ACHN (cell line): Measurements from ENCODE around the gene DCAF7.

Source experiments
- DNase-seq: peaks from one replicate; pipeline ENCODE4 v3.0.0-alpha.2; 2015
- in situ Hi-C: cut with HindIII; loops from 2 replicates; pipeline ENCODE4 v1.10.0; 2017; ENCODE audit warnings: low sequenced_read_pairs, low pct_ligation_motif_present, low pct_unique_long_range_greater_than_20kb

The DCAF7 gene

DNA sequence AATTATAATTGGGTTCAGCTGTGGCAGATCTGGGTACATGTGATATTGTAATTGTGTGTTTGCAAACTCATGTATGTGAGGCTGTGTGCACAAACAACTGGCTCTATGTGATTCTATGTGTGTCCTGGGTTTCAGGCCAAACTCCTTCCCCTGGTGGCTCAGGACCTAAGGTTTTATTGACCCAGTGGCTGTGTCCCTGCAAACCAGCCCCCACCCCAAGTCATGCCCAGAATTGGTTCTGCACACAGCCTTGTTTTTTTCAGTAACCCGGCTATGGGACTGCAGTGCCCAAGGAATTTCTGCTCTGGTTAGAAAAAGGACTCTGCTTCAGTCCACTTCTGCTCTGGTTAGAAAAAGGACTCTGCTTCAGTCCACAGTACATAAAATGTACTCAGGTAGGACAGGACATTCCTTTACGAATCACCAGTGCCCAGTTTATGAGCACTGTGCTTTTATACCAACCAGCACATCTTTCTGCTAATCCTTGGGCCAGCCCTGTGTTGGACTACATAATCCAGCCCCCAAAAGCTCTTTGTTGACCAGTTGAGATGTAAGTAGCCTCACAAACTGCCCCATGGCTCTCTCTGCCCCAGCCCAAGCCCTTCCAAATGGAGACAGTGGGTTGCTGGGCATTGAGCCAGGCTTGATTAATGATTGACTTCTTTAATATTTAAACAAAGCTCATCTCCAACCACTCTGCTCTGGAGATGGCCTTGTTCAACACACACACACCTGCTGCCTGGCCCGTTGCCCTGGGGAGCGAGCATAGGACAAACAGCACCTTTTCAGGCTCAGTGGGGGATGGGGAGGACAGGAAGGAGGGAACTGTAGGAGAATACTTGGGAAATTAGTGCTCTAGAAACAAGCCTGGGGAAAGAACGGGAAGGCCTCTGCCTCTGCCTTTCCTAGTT, 30.1 kb upstream of the DCAF7 start:
- DNase-seq, result peak; percentile 56

GRCh38 chr17:63523253-63523855, 26.9 kb upstream of the DCAF7 start, which contains the start of gene KCNH6:
Gene KCNH6 (plus strand): TSS chr17:63523358. CDS start chr17:63523414, 56 bp downstream.
- in situ Hi-C loops, result no loop called here
- peak; percentile 17 for DNase-seq

More for the DNA sequence above, 30.1 kb upstream of the DCAF7 start:
- in situ Hi-C loops, result no loop called here

- no peak for DNase-seq
- in situ Hi-C loops, result no loop called here
Observed at GRCh38 chr17:63524051-63524450, 26.2 kb upstream of the DCAF7 start.

DNA sequence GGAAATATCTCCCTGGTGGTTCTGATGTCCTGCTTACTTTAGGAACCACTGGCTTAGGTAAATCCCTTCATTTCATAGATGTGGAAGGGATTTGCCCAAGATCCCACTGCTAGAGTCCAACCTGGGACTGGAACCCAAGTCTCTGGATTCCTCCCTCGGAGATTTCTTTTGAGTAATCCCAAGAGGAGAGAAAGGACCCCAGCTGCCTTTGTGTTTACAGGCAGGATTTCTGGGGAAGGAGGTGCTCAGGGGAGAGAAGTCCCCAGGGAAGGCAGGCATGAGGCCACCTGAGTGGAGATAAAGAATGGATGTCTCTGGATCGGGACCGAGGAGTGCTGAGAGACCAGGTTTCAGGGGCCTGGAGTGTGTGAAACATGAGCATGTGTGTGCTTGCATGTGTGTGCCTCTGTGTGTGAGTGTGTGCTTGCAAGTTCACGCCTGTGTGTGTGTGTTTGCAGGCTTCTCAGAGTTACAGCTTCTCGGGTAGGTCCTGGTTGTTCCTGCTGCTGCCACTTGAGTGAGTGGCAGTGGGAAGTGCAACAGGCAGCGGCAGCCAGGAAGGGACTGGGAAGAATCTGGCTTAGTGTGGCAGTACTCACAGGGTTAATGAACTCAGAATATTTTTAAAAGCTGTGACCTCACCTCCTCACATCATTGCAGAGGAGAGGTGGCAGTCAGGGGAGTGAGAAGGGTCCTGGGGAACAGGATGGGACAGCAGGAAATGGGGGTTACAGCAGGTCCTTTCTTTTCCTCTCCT, 24.9 kb upstream of the DCAF7 start:
- DNase-seq, result no peak
- in situ Hi-C loops, result no loop called here

DNA sequence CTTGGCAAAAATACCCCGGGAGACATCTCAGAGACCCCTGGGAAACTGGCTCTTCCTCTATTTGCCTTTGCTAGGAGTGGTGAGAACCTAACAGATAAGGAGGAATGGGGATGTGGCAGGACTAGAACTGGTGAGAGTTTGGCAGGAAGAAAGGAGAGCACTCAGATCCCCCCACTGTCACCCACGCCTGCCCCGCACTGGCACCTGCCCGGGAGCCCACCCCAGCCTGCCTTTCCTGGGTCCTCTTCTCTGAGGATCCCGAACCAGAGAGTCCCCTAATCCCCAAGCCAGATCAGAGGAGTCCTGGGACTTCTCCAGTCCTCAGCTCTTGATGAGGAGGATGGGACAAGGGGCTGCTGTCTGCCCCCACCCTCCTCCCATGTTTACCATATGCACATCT, 23.4 kb upstream of the DCAF7 start:
- DNase-seq, result no peak

DNA sequence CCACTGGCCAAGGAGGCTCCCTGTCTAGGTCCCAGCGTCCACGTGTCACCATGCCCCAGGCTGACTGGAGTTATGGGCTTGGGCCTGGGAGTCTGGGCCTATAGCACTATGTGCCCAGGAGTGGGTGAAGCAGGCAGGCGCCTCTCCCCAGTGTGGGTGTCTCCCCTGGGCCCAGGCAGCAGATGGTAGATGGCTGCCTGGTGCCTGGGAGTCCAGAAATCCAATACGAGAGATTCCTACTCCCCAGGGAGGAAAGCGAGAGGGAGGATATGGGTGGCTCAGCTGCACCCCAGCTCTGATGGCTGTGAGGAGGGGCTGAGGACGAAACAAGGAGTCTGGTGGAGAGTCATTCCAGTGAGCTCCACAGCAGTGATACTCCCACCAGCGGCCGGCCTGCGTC, 22.1 kb upstream of the DCAF7 start:
- in situ Hi-C loops, result no loop called here
- DNase-seq, result no peak

More for the DNA sequence above, 23.4 kb upstream of the DCAF7 start:
- in situ Hi-C loops, result no loop called here

DNA sequence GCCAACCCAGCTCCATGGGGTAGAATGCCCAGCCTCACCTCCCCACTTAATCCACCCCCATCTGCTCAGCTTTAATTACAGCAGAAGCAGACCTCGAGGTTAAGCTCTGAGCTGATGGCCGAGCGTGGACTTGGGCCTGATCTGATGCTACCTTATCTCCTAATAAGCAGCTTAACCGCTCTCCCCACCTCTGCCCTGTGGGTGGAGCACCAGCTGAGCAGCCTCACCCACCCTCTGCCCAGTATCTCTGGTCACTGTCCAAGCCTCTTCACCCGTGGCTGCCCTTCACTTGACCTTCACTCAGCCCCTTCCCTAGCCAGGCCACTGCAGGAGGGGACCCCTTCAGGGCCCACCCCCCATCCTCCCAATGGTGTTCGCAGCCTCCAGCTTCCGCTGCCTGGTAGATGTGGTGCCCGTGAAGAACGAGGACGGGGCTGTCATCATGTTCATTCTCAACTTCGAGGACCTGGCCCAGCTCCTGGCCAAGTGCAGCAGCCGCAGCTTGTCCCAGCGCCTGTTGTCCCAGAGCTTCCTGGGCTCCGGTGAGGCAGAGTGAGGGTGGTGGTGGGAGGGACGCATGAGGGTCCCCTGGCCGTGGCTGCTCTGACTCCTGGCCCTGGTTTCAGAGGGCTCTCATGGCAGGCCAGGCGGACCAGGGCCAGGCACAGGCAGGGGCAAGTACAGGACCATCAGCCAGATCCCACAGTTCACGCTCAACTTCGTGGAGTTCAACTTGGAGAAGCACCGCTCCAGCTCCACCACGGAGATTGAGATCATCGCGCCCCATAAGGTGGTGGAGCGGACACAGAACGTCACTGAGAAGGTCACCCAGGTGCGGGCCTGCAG, 20.3 kb upstream of the DCAF7 start:
- no peak for DNase-seq
- in situ Hi-C loops, result no loop called here

DNA sequence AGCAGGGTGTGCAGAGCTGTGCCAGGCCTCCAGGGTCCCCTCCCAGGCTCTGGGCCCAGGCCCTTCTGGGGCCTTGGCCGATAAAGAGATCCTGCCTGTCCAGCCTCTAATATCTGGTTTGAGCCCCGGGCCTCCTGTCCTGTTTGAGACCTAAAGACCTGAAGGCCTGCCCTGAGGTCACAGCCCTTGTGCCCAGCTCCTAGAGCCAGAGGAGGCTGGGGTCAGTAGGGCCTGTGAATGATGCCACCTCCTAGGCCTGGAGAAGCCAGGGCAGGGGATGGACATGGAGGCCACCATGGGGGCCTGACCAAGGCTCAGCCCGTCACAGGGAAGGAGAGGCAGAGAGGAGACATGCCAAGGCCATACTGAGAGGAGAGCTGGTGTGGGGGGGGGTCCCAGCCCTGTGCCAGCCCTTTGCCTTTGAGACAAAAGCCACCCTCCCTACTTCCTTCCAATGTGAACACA, 19.7 kb upstream of the DCAF7 start:
- in situ Hi-C loops, result no loop called here
- no peak for DNase-seq

- in situ Hi-C loops, result no loop called here
- no peak for DNase-seq
Observed at GRCh38 chr17:63531022-63531965, 19.0 kb upstream of the DCAF7 start.

DNA sequence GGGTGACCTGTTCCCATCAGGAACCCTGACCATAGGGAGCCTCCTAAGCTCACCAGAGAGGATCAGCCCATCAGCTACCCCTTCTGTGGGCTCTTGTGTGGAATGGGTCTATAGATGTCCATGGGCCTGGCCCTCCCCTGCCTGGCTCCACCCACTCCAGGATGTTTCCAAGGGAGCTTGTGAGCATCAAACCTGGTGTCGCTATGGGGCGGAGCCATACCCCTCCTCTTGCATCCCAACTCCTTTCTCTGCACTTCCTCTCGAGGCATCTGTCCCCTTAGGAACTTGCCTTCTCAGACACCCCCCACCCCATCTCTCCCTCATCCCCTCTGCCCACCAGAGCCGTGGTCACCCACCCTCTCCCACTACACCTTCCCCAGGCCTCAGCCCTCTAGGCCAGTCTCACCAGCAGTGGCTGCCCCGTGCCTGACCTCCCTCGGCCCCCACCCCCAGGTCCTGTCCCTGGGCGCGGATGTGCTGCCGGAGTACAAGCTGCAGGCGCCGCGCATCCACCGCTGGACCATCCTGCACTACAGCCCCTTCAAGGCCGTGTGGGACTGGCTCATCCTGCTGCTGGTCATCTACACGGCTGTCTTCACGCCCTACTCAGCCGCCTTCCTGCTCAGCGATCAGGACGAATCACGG, 16.7 kb upstream of the DCAF7 start:
- no peak for DNase-seq
- in situ Hi-C loops, result no loop called here

DNA sequence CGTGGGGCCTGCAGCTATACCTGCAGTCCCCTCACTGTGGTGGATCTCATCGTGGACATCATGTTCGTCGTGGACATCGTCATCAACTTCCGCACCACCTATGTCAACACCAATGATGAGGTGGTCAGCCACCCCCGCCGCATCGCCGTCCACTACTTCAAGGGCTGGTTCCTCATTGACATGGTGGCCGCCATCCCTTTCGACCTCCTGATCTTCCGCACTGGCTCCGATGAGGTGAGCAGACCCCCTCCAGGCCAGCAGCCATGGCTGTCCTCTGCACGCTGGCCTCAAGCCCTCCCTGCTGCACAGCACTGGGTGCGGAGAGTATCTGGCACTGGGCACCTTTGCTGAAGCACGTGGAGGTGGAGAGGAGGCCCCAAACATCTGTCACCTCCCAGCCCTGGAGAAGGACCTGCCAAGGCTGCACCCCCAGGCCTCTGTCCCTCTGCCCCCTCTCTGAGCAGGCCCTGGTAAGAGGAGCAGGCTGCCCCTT, 16.2 kb upstream of the DCAF7 start:
- in situ Hi-C loops, result no loop called here
- DNase-seq, result no peak

DNA sequence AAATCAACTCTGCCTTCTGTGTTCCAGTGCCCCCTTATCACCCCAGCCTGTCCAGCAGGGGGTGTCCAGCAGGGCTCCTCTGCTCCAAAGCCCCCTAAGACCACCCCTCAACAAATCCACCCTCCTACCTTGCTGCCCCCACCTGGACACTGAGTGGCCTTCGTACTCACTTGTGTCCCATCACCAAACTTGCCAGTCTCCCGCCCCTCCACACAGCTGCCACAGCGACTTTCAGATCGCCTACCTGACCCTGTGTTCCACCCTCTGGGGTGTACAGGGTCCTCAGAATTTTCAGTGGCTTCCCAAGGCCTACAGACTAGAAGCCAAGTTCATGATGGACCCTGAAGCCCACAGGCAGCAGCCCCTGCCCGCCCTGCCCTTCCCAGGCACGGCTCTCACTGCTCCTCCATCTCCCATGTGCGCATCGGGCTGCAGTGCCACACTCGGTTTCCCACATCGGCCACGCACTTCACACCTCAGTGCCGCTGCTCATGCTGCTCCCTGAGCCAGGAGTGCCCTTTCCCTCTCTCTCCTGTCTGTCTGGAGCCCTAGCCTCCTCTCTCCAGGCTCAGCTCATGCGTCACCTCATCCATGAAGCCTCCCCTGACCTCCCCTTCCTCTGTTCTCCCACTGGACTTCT, 15.3 kb upstream of the DCAF7 start:
- DNase-seq, result no peak

GRCh38 chr17:63535640-63536039, 14.6 kb upstream of the DCAF7 start:
- no peak for DNase-seq
- in situ Hi-C loops, result no loop called here

More for the DNA sequence above, 15.3 kb upstream of the DCAF7 start:
- in situ Hi-C loops, result no loop called here

- in situ Hi-C loops, result no loop called here
- DNase-seq, result no peak
Observed at GRCh38 chr17:63537001-63537400, 13.3 kb upstream of the DCAF7 start.

DNA sequence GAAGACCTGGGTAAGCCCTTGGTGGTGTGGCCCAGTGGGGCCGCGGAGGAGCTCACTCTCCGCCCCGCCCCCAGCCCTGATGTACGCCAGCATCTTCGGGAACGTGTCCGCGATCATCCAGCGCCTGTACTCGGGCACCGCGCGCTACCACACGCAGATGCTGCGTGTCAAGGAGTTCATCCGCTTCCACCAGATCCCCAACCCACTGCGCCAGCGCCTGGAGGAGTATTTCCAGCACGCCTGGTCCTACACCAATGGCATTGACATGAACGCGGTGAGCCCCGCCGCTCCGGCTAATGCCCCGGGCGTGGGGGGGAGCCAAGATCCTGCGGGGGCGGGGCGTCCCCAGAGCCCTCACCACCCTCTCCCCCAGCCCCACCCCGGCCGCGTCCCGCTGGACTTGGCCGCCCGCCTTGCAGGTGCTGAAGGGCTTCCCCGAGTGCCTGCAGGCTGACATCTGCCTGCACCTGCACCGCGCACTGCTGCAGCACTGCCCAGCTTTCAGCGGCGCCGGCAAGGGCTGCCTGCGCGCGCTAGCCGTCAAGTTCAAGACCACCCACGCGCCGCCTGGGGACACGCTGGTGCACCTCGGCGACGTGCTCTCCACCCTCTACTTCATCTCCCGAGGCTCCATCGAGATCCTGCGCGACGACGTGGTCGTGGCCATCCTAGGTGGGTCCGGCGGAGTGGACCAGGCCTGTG, 12.1 kb upstream of the DCAF7 start:
- no peak for DNase-seq

More for the DNA sequence above, 12.1 kb upstream of the DCAF7 start:
- in situ Hi-C loops, result no loop called here
